Endometrial microvascular endothelial cells (primary cell): ENCODE results near the gene IKZF2. TPM values are rescaled to one million over a fixed set of nuclear protein-coding genes. Genes with fewer than 3 reads are reported as not detected.

Experiments used
- in situ Hi-C: cut with HindIII; loops from 2 replicates; pipeline ENCODE4 v1.10.0; 2017; ENCODE audit warnings: low sequenced_read_pairs, low pct_unique_long_range_greater_than_20kb; ENCODE audit errors: inconsistent ontology term
- total RNA-seq: library from RNA; depleted of rRNA; stranded (reverse); fragments of >200 nt; gene quantifications from one replicate; pipeline ENCODE4 v1.2.3, GENCODE V29; 2015; ENCODE audit errors: inconsistent ontology term

Gene IKZF2
- total RNA-seq, 1 donor from 2014 or later = 4.5 TPM

DNA sequence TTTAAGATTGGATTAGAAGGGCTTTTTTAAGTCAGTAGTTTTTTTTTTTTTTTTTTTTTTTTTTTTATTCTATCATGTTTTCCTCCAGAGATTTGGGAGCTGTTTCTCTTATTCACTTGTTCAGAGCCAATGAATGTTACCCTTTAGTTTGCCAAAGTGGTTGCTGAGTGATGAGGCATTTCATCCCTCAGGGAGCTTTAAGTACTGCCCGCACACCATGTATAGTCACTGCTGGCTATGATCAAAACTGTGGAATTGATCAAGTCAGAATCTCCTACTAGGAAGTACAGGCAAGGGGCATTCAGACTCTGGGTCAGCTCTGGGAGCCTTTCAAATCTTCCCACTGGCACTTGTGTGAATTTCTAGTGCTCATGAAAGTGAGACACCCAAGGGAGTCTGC, 201.6 kb downstream of the IKZF2 start:
- in situ Hi-C loops = no loop called here

Other genes with a start within 250 kb of the IKZF2 start
- 13.3 TPM for gene SPAG16, start 132.9 kb upstream of the IKZF2 start, total RNA-seq